GM19463 (cell line): Measurements from ENCODE around the gene ITGB4.
A peak's percentile ranks its signal among the peaks of the same experiment; 100 is the strongest.
"Not testable (repeated sequence)": the region's sequence is repeated elsewhere in the genome, so short reads cannot be mapped to it uniquely, and the experiment has no call there.

Source experiments
- ATAC-seq: cut with Tn5 transposase; IDR thresholded peaks from one replicate; pipeline ENCODE4 v1.9.1; 2021; ENCODE audit warnings: mild to moderate bottlenecking, moderate library complexity; ENCODE audit not compliant: unreplicated experiment

The ITGB4 gene

DNA sequence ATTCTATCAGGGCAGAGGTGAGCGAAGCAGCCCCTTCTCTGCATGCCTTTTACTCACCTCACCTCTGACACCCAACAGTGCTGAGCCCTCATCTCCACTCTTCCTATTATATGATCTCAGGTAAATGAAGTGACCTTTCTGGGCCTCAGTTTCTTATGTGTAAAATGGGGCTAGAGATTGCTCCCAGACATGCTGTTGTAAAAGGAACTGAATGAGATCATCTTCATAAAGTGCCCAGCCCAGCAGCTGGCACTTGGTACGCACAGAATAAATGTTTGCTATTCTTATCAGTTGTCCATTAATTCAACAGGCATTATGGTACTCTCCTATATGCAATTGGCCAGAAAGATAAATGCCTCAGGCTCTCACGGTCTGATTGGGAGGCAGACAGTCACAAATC lies 48.3 kb downstream of the ITGB4 start:
- no peak for ATAC-seq

DNA sequence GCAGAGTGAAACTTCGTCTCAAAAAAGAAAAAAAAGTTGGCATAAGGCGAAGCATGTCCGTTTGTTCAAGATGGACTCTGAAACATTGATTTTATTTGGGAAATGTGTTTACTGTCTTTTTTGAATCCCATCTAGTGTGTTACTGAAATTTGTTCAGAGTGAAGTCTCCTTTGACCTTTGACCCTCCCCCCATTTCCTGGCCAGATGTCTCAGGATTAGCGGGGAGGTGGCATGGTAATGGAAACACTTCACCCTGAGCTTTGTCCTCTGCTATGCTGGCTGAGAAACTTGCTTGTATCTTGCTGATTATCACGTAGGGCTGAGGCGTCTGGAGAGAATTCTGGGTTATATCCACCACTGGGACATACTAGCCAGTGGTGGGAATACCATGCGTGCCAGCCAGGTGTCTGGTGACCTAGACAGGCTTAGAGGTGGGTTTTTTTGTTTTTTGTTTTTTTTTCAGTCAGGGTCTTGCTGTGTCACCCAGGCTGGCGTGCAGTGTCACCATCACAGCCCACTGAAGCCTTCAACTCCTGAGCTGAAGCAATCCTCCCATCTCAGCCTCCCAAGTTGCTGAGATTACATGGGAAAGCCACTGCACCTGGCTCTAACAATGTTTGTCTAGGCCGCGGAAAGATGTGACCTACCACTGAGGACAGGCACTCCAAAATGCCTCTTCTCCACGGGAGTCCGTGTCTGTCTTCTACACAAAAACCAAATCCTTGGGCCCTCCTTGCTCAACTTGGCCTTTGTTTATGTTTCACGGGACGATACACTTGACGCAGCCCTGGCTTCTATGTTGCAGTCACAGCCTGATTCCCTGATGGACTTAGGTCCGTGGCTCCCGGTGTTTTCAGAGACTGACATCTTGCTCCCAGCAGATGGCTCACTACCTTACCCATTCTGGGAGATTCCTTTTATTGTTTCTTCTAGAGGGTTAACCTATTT lies 50.3 kb downstream of the ITGB4 start:
- no peak for ATAC-seq

DNA sequence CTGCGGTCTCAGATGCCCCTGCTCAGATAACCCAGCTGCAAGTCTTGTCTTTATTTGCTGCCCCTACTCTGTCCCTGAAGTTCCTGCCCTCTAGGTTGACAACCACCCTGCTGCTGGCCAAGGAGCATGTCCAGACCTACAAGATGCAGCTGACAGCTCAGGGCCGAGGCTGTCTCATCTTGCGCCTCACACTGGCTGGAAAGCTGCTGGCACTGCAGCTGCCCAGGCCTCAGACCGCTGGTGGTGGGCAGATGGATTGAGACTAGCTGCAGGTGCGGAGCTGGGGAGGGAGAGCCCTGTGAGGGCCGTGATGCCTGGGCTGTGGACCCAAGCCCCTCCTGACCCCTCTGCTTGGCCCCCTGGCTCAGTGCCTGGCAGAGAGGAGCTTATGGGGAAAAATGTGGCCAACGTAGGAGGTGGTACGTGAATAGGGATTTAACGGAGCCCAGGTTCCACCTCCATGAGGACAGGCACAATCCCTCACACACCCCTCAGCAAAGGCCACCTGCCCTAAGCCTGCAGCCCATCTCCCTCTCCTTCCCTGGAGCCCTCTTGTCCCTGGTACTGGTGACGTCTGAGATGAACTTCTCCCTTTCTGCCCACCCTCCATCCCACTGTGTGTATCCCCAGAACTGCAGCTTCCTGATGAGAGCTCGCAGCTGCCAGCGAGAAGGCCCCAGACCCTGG lies 52.0 kb downstream of the ITGB4 start:
- ATAC-seq = no peak

DNA sequence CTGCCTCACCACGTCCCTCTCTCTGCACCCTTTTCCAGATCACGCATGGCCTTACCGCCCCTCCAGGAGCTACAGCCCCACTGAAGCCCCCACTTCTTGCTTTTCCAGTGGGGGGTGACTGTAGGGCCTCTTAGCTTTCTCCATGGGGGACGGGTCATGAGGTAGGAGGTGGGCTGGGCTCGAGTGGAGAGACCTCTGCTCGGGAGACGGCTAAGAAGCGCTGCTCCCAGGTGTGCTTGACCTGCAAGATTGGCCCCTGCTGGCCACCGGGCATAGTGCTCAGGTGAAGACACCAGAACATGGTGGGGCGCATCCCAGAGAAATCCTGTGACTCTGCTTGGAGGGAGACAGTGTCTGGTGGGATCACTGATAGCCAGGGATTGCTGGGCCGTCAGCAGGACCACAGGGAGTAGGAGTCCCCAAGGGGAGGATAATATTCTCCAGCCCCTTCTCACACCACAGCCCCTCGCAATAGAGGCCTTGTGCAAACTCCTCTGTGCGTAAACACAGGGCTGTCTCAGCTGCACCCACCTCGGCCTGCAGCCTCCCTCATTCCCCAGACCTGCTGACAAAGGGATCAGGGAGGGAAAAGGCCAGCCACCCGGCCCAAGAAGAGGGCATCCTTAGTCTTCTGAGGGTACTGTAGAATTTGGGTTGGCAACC lies 52.7 kb downstream of the ITGB4 start:
- ATAC-seq = no peak

DNA sequence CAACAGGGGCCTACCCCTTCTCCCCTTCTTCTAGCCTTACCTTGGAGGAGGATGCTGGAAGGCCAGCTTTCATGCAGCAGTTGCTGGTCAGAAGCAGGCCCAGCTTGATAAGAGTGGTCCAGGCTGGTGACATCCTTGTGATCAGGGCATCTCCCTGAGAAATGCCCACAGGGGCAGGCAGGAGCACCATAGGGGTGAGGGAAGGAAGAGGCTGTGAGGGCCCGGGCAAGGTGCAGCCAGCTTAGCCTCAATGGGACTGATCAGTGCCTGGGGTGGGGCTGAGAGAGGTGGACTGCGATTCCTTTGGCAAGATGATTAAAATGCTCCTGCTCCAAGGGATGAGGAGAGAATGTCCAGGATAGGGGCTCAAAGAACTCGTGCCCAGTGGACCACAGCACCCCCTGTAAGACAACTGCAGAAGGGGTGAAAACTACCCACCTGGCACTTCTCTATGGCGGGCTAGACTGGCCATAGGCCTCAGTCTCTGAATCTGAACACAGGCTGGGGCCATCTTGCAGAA lies 53.3 kb downstream of the ITGB4 start:
- no peak for ATAC-seq

DNA sequence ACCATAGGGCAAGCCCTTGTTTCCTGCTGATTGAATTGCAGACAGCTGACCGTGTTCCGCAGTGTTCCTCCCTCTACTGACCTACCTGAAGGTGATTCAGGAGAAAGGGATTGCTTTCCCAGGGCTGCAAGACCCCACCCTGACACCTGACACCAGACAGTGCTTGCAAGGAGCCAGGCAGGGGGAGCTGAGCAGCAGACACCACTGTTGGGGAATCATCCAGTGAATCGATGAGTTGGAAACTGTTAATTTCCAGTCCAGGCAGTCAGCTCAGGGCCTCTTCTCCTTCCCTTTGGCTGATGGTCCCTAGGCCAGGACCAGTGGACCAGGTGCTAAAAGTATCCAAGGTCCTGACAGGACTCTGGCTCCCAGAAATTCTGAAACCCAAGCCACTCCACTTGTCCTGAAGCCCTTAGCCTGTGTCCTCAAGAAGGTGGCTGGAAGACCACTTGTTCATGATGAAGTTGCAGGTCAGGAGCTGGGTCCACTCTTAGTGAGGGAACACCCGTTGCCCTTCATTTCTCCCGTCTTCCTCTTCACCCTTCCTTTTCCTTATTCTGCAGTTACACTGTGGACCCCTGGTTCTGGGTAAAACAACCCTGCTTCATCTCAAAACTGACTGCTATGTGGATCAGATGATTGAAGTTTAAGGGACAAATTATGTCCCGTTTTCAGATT lies 53.9 kb downstream of the ITGB4 start:
- no peak for ATAC-seq

DNA sequence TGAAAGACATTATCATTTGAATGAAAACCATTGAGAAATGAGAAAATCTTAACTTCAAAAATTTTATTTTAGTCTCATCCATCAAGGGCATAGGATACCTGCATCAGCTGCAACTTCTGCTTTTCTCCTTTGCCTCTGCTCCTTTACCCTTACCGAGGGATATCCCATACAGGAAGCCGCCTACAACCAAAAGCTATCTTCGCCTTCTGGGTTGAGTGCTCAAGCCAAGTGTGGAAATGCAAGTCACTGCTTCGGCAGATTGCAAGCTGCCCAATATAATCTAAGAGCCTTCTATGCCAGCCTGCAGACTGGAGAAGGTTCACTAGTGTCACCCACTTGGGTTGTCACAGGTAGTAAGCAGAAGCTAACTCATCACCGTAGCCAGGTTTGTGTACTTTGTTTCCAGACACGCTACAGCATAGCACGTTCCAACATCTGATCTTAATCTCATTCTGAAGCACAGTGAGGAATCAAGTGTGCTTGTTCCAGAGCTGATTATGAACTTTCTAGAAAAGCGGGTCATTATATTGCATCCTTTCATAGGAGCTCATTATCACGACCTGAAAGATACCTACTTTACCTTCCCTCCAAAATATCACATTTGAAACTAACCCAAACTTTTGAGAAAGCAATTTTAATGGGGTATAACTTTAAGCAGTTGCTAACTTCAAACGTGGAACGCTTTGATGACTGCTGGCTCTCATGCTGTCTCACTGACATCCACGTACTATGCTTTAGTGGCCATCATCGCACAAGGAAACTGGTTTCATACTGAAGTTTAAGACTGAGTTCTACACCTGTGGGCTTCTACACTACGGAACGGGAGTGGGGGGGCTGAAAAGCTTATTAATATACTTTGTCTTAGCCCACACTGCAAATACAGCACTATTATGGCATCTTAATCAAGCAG lies 55.4 kb downstream of the ITGB4 start:
- no peak for ATAC-seq

DNA sequence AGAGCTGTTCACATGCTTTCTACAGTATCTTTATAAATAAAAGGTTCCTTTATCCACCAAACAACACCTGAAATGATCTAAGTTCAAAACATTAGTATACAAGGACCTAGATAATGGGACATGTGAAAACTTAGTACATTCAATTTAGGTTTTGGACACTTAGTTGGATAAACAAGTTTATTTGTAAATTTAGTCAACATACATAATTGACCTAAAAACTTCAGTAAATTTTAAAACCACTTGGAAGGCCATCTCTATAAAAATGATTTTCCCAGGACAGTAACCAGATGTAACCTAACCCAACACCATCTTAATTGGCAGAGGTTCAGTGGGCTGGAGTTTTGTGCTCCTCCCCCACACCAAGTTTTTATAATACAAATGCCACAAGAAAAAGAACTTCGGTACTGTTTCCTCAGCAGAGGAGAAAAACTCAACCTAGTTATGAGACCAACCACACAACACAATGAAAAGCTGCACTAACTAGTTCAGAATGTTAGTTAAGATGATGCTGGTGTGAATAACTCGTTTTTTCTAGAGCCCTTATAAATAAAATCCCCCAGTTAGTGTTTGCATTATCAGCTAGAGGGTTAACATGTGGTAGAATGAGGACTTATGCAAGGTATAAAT lies 56.1 kb downstream of the ITGB4 start:
- ATAC-seq = no peak

DNA sequence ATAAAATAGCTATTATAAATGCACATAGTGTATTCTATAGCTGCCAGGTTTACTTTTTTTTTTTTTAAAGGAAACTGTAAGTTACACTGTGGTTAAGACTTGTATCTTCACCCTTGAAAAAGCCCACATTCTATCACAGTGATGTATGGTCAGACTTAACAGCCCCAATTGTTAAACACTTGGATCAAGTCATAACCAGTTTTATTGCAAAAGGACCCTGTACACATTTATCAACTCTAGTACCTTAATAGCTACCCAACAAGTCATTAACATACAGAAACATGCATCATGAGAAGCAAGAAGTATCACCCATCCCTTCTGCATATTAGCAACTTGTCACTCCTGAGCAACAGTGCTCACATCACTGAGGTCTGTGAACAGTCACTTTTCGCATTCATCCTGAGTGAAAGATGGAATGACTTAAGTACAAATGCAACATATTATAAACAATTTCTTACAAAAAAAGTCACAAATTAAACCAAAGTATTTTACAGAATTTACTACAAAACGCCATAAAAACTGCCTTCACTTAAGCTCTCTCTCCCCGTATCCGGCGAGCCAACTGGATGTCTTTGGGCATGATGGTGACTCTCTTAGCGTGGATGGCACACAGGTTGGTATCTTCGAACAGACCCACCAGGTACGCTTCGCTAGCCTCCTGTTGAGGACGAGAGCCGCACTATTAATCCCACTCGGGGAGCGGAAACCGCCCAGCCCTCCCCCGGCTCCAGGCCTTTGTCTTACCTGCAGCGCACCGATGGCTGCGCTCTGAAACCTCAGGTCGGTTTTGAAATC lies 57.0 kb downstream of the ITGB4 start:
- not testable (repeated sequence) for ATAC-seq

DNA sequence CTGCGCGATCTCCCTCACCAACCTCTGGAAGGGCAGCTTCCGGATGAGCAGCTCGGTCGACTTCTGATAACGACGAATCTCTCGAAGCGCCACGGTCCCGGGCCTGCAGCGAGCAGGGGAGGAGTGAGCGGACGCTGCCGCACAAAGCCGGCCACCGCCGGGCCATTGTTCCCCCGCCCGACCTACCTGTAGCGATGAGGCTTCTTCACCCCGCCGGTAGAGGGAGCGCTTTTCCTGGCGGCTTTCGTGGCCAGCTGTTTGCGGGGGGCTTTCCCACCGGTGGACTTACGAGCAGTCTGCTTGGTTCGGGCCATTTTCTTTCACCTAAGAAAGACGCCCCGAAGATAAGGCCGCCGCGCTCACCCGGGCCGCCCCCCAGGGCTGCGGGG lies 57.6 kb downstream of the ITGB4 start:
- peak; percentile 5 for ATAC-seq

DNA sequence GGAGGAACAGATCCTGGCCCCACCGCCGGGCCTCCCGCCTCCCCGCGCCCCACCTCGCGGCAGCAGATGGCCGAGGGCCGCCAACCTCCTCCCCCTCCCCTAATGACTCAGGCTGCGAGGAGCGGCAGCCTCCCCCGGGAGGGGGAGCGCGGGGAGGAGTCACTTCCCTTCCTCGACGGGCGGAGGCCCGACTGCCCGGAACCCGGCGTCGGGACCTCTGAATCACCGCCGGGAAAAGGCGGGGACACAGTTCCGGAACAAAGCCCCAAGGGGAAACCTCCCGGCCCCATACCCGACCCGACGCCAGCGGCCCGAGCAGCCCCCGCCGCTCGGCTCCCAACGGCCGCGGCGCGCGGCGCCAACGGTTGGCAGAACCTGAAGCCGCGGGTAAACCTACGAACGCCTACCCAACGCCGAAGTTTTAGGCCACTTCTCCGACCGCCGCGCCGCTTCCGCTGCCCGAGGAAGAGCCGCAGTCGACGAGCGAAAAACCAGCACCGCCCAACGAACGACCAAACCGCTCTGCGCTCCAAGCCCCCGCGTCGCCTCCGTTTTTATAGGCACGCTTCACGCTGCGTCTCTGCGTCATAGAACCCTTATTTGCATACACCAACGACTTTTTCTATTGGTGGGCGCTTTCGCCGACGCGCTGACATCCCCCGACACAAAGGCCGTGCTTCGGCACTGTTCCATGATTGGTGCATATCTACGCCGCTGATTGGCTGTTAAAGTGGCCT lies 58.2 kb downstream of the ITGB4 start:
- peak; percentile 66 for ATAC-seq

DNA sequence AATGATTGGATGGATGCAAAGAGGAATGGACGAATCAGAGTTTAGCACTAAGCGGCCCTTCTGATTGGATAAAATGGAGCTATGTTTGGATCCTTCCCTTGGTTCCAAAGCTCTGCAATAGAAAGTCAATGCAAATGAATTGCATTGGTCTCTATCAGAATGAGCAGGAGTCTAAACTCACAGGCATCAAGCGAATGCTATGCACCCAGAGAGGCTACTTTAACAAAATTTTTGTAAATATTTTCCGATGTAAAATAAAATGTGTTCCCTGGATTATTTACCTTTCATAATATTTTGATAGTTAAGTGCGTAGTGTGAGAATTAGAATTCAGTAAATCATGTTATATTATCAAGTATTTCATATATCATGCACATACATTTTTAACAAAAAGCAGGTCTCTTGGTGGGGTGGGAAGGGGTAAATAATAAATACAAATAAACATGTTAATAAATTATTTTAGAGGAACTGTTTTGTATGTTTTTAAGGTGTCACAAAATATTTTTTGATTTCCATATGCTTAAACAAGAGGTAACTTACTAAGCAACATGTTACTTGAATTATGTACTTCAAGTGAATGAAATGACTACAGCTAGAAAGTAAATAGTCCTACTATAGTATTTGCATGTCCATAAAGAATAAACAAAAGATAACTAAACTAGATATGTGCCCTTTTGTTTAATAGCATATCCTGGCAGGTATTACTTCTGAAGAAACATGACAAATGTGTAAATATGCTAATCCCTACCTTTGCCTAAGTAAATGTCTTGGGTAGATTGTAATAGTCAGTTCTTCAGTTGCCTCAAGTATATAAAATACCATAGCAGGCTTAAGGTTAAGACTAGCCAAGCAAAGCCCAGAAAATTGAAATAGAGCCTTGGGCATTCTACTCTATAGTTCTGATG lies 59.0 kb downstream of the ITGB4 start:
- no peak for ATAC-seq

DNA sequence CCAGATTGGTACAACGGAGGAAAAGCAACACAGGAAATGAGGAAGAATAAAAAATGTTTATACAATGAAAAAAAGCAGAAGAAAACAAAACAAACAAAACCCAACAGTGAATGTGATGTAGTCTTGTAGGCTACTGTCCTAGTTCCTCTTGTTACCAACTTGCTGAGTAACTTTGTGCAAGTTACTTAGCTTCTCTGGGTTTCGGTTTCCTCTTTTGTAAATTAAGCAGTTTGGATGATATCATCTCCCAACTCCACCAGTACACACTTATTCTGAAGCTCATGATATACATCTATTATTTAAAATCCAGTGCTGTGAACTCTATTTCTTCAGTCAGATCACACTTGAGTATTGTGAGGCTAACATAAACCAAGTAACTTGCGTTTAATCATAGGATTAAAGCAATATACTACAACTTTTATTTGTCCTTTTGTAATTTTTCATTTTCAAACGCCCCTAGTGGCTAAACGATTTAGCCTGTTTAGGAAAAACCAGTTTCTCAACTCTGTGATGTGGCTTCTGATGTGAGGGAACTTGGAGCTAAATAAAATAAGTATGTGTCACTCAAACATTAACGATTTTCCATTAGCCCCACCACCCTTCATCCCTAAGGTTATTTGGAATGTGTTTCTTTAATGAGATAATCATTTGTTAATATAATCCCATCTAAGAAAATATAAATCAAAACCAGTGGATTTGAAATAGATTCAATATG lies 62.0 kb downstream of the ITGB4 start:
- ATAC-seq = no peak

DNA sequence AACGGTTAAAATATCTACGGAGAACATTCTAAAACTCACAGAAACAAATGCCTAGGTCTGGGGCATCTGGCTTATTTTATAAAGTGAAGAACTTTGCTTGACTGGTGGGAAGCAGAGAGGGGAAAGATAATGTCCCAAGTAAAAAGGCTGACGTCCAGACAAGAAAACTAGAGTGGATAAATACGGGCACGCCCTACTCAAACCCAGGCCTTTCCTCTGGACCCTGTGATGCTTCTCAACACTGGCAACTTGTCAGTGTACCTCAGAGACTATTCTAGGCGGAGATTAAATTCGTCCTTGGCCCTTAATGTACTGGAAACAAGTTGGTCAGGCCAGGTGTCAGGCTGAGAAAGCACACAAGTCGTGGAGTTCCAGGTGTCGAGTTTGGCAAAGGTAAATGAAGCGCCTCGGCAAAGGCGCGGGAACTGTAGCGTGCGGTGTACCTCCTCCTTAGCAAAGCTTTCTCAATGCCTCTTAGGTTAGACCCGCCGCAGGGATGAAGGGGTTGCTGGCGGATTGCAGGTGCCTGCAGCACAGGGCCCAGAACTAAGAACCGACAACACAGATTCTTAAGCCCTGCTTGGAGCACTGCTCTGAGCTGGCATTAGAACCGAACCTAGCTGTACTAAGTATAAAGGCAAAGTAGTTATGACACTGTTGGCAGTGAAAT lies 62.7 kb downstream of the ITGB4 start:
- peak; percentile 1 for ATAC-seq

DNA sequence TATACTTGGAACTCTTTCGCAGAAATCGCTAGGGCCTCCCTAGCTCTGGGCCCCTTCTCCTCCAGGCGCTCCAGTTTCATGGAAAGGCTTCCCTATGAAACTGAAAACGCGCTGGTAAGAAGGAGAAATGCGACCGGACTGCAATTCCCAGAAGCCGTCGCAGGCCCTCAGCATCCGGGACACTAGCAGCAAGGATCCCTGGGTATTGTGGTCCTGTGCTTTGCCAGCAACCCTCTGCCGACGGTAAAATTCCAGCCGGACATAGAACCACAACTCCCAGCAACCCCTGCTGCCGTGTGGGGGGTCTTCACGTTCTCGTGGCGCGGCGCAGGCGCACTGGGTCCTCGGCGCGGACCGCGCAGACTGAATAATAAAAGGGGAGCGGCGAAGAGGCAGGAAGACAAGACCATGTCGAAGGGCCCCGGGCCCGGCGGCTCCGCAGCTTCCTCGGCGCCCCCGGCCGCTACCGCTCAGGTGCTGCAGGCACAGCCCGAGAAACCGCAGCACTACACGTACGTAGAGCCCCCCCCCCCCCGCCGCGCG lies 63.3 kb downstream of the ITGB4 start, which contains the start of gene UNK:
TSS of gene UNK (plus strand) at position 334 of the 543 bp plus-strand sequence. CDS start at position 409, 75 bp downstream.
- ATAC-seq = peak; percentile 50
